ENCODE data around the gene UBXN7. TPM values are rescaled to one million over a fixed set of nuclear protein-coding genes. Genes with fewer than 3 reads are reported as not detected.

Gene UBXN7
- polyA plus RNA-seq, 1 of the 3 experiments (the other 2 are of a cell fraction), result 6.4 TPM

GRCh38 chr3:196408565-196409300 lies 23.5 kb downstream of the UBXN7 start:
- H3K27ac ChIP-seq (ENCODE audit: low read depth in 2 of 2, low read length in 1 of 2), result no peak overlapping the region
- H3K79me2 ChIP-seq (ENCODE audit: insufficient read depth), result peaks cover 87% of the 10 kb centered on the region
- H2AFZ ChIP-seq (ENCODE audit: low read depth), result no peak overlapping the region
- H3K36me3 ChIP-seq (replicated peaks in 1 of 2; ENCODE audit: control insufficient read depth in 1 of 2, insufficient read depth in 2 of 2, low read length in 1 of 2), result peaks cover 0 to 40% of the 10 kb centered on the region in 2 experiments
- H3K9me2 ChIP-seq, result no peaks in the 10 kb centered on the region
- no peak overlapping the region for H3K4me2 ChIP-seq
- 98% methylated on average over 4 of the region's 4 CpGs for WGBS (ENCODE audit: low lambda C conversion rate)
- peaks cover 16% of the 10 kb centered on the region; the same call in 1 of the 2 replicates for H4K20me1 ChIP-seq (ENCODE audit: insufficient read depth)
- no peak overlapping the region for H3K4me3 ChIP-seq (ENCODE audit: low read depth in 2 of 2, low read length in 1 of 2)
- TF ChIP-seq CTCF (IDR thresholded peaks at IDR 0.05) (no peak), CHD2 (IDR thresholded peaks at IDR 0.05; ENCODE audit: low read length, partially characterized antibody) (no peak)
- TF ChIP-seq, protein P1, sequence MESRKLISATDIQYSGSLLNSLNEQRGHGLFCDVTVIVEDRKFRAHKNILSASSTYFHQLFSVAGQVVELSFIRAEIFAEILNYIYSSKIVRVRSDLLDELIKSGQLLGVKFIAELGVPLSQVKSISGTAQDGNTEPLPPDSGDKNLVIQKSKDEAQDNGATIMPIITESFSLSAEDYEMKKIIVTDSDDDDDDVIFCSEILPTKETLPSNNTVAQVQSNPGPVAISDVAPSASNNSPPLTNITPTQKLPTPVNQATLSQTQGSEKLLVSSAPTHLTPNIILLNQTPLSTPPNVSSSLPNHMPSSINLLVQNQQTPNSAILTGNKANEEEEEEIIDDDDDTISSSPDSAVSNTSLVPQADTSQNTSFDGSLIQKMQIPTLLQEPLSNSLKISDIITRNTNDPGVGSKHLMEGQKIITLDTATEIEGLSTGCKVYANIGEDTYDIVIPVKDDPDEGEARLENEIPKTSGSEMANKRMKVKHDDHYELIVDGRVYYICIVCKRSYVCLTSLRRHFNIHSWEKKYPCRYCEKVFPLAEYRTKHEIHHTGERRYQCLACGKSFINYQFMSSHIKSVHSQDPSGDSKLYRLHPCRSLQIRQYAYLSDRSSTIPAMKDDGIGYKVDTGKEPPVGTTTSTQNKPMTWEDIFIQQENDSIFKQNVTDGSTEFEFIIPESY (IDR thresholded peaks at IDR 0.05; ENCODE audit: borderline replicate concordance, low read depth), result no peak
- H3K4me1 ChIP-seq (ENCODE audit: control insufficient read depth in 1 of 2, insufficient read depth in 2 of 2, low read depth in 1 of 2, low read length in 1 of 2), result peaks cover 0 to 9% of the 10 kb centered on the region in 2 experiments; a peak in 2 of 4 replicates
- peaks cover 24% of the 10 kb centered on the region for H3F3A ChIP-seq (replicated peaks; ENCODE audit: insufficient read depth)
- no peak for DNase-seq
- no peak overlapping the region for H3K9ac ChIP-seq
- POLR2A ChIA-PET, result no interaction called here
- H3K27me3 ChIP-seq (ENCODE audit: insufficient read depth), result no peaks in the 10 kb centered on the region
- no peaks in the 10 kb centered on the region for H3K9me3 ChIP-seq
- CTCF ChIA-PET, result no interaction called here

GRCh38 chr3:196406811-196407470 lies 25.3 kb downstream of the UBXN7 start:
- H2AFZ ChIP-seq (ENCODE audit: low read depth), result no peak overlapping the region
- H4K20me1 ChIP-seq (ENCODE audit: insufficient read depth), result peaks cover 12% of the 10 kb centered on the region; the same call in 1 of the 2 replicates
- peak; percentile 42 for DNase-seq
- 55% methylated on average over 8 of the region's 8 CpGs for whole genome bisulfite sequencing (ENCODE audit: low lambda C conversion rate)
- ChIA-PET POLR2A (no interaction called here), CTCF (no interaction called here)
- no peaks in the 10 kb centered on the region for H3K9me3 ChIP-seq
- no peak overlapping the region for H3K4me2 ChIP-seq
- peaks cover 25% of the 10 kb centered on the region for H3F3A ChIP-seq (replicated peaks; ENCODE audit: insufficient read depth)
- peaks cover 0 to 9% of the 10 kb centered on the region in 2 experiments; a peak in 2 of 4 replicates for H3K4me1 ChIP-seq (ENCODE audit: control insufficient read depth in 1 of 2, insufficient read depth in 2 of 2, low read depth in 1 of 2, low read length in 1 of 2)
- no peak for TF ChIP-seq MAX (IDR thresholded peaks at IDR 0.05; ENCODE audit: low read depth)
- no peak for TF ChIP-seq JUND (IDR thresholded peaks at IDR 0.05)
- TF ChIP-seq NFIC (IDR thresholded peaks at IDR 0.05; ENCODE audit: borderline replicate concordance), result peak; percentile 53; the same call in 1 of the 2 replicates
- TF ChIP-seq CTCF (IDR thresholded peaks at IDR 0.05), result no peak
- H3K79me2 ChIP-seq (ENCODE audit: insufficient read depth), result peaks cover 69% of the 10 kb centered on the region
- H3K27ac ChIP-seq (ENCODE audit: low read depth in 2 of 2, low read length in 1 of 2), result peak overlapping the region in 1 of 2 experiments; percentile 8; a peak in 2 of 4 replicates
- H3K4me3 ChIP-seq (ENCODE audit: low read depth in 2 of 2, low read length in 1 of 2), result no peak overlapping the region
- peaks cover 0 to 48% of the 10 kb centered on the region in 2 experiments for H3K36me3 ChIP-seq (replicated peaks in 1 of 2; ENCODE audit: control insufficient read depth in 1 of 2, insufficient read depth in 2 of 2, low read length in 1 of 2)
- H3K9ac ChIP-seq, result no peak overlapping the region
- H3K27me3 ChIP-seq (ENCODE audit: insufficient read depth), result no peaks in the 10 kb centered on the region
- no peaks in the 10 kb centered on the region for H3K9me2 ChIP-seq

All from SK-N-SH (cell line).